Measurements from ENCODE around the gene CUX1.

CUX1 gene

DNA sequence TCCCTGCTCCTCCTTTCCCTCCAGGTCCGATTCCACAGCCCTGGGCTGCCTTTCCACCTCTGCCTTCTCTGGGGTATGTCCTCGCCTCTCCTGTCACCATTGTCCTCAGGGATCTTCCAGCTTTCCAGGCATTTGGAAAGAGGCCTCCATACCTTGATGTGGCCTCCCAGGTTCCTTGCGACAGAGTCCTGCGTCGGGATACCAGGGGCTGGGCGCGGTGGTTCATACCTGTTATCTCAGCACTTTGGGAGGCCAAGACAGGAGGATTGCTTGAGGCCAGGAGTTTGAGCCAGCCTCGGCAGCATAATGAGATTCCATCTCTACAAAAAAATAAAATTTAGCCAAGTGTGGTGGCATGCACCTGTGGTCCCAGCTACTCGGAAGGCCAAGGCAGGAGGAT, 171.1 kb downstream of the CUX1 start:
- TF ChIP-seq, protein P1, sequence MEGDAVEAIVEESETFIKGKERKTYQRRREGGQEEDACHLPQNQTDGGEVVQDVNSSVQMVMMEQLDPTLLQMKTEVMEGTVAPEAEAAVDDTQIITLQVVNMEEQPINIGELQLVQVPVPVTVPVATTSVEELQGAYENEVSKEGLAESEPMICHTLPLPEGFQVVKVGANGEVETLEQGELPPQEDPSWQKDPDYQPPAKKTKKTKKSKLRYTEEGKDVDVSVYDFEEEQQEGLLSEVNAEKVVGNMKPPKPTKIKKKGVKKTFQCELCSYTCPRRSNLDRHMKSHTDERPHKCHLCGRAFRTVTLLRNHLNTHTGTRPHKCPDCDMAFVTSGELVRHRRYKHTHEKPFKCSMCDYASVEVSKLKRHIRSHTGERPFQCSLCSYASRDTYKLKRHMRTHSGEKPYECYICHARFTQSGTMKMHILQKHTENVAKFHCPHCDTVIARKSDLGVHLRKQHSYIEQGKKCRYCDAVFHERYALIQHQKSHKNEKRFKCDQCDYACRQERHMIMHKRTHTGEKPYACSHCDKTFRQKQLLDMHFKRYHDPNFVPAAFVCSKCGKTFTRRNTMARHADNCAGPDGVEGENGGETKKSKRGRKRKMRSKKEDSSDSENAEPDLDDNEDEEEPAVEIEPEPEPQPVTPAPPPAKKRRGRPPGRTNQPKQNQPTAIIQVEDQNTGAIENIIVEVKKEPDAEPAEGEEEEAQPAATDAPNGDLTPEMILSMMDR (IDR thresholded peaks at IDR 0.05; ENCODE audit: insufficient read depth, low read depth, low read length, missing control alignments) = no peak
- DNase-seq (ENCODE audit: low read depth) = no peak
- no peak overlapping the region for H3K4me3 ChIP-seq (ENCODE audit: low read length)

DNA sequence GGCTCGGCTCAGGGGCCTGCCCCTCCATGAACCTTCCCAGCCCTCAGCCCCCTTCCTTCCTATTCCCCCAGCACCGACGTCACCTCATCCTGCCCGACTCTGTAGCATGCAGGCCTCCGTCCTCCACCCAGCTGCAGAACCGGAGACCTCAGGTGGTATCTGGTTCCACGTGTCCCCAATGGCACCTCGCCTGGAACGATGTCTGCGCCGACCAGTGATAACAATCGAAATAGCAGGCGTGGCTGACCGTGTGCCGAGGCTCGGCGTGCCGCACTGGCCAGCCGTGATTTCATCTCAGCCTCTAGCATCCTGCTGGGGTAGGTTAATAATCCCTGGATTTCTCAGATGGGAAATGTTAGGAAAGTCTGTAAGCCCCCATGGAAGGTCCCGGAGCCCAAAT, 171.7 kb downstream of the CUX1 start:
- no peak overlapping the region for H3K4me3 ChIP-seq (ENCODE audit: low read length)
- no peak for DNase-seq (ENCODE audit: low read depth)
- TF ChIP-seq, protein P1 (IDR thresholded peaks at IDR 0.05; ENCODE audit: insufficient read depth, low read depth, low read length, missing control alignments) = no peak

DNA sequence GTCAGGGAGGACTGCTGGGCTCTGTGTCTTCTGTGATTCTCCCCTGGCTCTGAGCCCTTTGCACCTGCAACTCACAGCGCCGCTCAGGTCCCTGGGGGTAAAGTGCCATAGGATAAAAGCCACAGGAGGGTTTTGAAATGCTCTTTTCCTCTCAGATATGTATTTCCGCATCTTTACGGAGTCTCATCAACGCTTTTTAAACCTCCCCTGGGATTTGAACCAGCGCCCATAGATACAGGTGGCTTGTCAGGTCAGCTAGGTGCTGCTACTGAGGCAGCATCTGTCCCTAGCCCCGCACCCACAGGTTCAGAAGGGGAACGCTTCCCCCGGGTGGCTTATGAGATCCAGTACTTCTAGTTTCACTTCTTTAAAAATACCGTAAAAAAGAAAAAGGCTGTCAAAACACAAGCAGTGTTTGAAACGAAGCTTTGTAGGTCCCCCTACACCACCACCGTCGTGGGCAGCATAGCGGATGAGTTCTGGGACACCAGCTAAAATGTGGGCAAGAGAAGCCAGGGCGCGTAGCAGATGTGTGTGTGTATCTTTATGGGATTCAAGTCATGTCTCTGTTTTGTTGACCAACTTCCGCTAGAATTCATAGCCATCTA, 173.5 kb downstream of the CUX1 start:
- TF ChIP-seq, protein P1 (IDR thresholded peaks at IDR 0.05; ENCODE audit: insufficient read depth, low read depth, low read length, missing control alignments) = no peak
- no peak overlapping the region for H3K4me3 ChIP-seq (ENCODE audit: low read length)
- DNase-seq (ENCODE audit: low read depth) = no peak

DNA sequence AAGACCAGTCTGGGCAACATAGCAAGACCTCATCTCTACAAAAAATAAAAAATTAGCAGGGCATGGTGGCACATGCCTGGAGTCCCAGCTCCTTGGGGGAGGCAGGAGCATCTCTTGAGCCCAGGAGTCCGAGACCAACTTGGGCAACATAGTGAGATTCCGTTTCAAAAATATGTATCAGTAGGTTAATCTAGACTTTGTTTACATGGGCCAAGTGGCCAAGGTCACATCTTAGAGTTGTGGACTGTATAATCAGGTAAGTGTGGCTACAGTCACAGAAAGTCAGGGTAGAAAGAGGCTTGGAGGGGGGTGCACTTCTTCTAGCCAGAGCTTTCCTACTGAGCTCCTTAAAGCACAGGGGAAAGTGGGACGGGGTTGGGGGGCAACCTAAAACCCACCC, 174.4 kb downstream of the CUX1 start:
- no peak for DNase-seq (ENCODE audit: low read depth)
- TF ChIP-seq, protein P1 (IDR thresholded peaks at IDR 0.05; ENCODE audit: insufficient read depth, low read depth, low read length, missing control alignments) = no peak
- H3K4me3 ChIP-seq (ENCODE audit: low read length) = no peak overlapping the region

DNA sequence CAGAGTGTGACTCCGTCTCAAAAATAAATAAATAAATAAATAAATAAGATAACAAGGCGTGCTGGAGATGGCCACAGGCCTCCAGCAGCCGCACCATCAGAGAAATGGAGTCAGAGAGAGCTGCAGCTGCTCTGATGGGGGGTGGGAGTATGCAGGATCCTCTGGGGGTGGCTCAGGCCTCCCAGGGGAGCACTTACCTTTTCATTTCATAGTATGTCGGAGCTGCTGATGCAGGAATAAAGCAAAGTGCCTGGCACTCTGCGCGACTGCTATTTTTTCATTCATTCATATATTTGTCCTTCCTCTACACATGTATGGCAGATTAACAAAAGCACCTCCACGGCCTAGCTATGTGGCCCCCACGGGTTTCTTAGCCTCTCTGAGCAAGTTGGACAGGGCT, 175.9 kb downstream of the CUX1 start:
- no peak for DNase-seq (ENCODE audit: low read depth)
- no peak overlapping the region for H3K4me3 ChIP-seq (ENCODE audit: low read length)
- TF ChIP-seq, protein P1 (IDR thresholded peaks at IDR 0.05; ENCODE audit: insufficient read depth, low read depth, low read length, missing control alignments) = no peak

DNA sequence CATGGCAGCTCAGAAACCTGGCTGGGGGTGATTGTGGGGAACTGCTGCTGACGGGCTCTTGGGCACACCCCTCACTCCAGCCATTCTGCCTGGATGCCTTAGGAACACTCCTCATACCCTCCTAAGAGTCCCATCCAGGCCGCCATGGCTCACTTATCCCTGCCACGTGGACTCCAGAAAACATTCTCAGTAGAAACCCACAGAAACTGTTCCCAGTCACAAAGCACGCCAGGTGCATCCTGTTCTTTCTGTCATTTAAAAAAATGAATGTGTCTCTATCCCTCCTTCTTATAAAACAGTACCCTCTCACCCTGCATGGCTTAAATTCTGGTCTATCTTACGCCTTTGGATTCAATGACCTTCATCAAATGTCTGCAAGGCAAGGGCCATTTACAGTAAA, 177.7 kb downstream of the CUX1 start:
- no peak overlapping the region for H3K4me3 ChIP-seq (ENCODE audit: low read length)
- DNase-seq (ENCODE audit: low read depth) = no peak
- TF ChIP-seq, protein P1 (IDR thresholded peaks at IDR 0.05; ENCODE audit: insufficient read depth, low read depth, low read length, missing control alignments) = no peak

DNA sequence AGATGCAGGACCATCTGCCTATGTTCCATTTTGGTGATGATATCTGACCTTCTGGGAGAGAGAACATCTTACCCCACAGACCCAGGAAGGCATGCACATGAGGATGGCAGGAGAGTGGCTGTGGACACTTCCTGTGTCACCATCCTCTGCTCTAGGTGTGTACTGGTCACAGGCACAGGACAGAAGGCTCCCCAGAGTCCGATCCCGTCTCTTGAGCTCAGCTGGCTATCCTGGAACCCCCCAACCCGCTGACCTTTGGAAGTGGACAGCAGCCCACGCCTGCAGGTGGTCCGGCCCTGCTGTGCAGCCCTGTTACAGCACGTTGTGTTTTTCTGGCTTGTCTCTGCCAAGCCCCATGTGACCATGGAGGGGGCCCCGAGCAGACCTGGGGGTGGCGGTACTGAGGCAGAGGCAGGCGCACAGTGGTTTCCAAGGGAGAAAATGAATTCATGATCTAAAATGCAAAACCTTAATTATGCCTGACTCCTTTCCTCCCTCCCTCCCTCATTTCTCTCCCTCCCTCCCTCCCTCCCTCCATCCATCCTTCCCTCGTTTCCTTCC, 178.8 kb downstream of the CUX1 start:
- H3K4me3 ChIP-seq (ENCODE audit: low read length) = no peak overlapping the region
- DNase-seq (ENCODE audit: low read depth) = no peak
- TF ChIP-seq, protein P1 (IDR thresholded peaks at IDR 0.05; ENCODE audit: insufficient read depth, low read depth, low read length, missing control alignments) = no peak

All from epithelial cell of esophagus (primary cell).